BJ (cell line): Measurements from ENCODE around the gene UBXN6. TPM values are rescaled to one million over a fixed set of nuclear protein-coding genes. Genes with fewer than 3 reads are reported as not detected.

Experiments used
- CTCF ChIA-PET: fragments of 350-600 bp; formaldehyde crosslinking; extraction: SDS; loops from one replicate; lab custom pipeline; 2021; ENCODE audit warnings: antibody characterized with exemption, inconsistent platforms; lab: Yijun Ruan, JAX
- POLR2A ChIA-PET: fragments of 300-600 bp; sonication (Branson Sonifier 250); formaldehyde crosslinking; extraction: SDS; loops from one replicate; lab custom pipeline; 2021; ENCODE audit warnings: antibody characterized with exemption; lab: Charles Lee
- DNase-seq: peaks from one replicate; pipeline ENCODE4 v3.0.0-alpha.2; 2011; ENCODE audit warnings: low read depth
- H3K27me3 ChIP-seq: 2 replicates; pipeline ENCODE4 v1.6.0; 2011; ENCODE audit warnings: low read length; ENCODE audit not compliant: control insufficient read depth, insufficient read depth
- H3K36me3 ChIP-seq: 2 replicates; pipeline ENCODE4 v1.5.1; 2011; ENCODE audit warnings: low read length; ENCODE audit not compliant: control insufficient read depth, insufficient read depth
- H3K4me3 ChIP-seq: 2 replicates; pipeline ENCODE4 v1.5.1; 2011; ENCODE audit warnings: low read depth, mild to moderate bottlenecking, control low read depth, low read length
- polyA plus RNA-seq: library from polyadenylated mRNA; depleted of rRNA; stranded (reverse); fragments of >200 nt; gene quantifications from 2 replicates; pipeline ENCODE4 v1.2.3, GENCODE V29; 2011
- TF ChIP-seq, protein P1 (sequence below): IDR thresholded peaks from 2 replicates; pipeline ENCODE4 v1.5.1; 2011; ENCODE audit warnings: low read depth, mild to moderate bottlenecking, control low read depth, inconsistent platforms, low read length, moderate library complexity; ENCODE audit not compliant: insufficient read depth

The UBXN6 gene
- polyA plus RNA-seq, 1 experiment: 127 TPM

DNA sequence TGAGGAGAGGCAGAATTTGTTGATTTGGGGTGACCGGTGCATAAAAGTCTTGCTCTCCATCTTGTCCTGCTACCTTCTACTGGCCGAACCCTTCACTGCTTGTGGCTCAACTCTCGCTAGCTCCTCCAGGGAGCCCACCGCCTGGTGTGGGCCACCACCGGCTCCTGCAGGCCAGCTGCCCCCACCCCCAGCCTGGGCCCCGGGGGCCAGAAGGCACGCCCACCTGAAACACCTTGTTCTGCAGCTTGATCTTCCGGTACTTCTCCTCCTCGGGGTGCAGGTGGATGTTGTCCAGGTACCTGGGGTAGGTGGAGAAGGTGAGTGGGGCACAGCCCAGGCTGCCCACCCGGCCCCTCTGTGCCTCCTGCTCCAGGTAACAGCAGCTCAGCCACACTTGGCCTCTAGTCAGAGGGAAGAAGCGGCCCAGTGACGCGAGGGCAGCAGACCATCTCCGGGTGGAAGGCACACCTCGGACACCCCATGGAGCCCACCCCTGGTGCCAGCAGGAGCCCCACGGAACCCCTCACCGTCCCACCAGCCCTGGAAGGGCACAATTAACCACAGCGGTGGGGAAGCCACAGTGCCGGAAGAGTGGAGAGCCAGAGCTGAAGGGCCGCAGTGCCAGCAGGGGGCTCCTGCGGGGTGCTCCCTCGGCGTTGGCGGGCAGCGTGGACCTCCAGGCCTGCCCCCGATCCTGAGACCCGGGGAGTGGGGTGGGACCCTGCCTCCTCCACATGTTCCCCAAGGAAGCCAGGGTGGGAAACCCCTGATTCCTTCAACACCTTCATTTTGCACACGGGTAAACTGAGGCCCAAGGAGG lies 10.1 kb downstream of the UBXN6 start:
- Histone ChIP-seq H3K36me3 (peaks cover 51% of the 10 kb centered on the region), H3K27me3 (no peaks in the 10 kb centered on the region), H3K4me3 (no peak overlapping the region)
- TF ChIP-seq, protein P1, sequence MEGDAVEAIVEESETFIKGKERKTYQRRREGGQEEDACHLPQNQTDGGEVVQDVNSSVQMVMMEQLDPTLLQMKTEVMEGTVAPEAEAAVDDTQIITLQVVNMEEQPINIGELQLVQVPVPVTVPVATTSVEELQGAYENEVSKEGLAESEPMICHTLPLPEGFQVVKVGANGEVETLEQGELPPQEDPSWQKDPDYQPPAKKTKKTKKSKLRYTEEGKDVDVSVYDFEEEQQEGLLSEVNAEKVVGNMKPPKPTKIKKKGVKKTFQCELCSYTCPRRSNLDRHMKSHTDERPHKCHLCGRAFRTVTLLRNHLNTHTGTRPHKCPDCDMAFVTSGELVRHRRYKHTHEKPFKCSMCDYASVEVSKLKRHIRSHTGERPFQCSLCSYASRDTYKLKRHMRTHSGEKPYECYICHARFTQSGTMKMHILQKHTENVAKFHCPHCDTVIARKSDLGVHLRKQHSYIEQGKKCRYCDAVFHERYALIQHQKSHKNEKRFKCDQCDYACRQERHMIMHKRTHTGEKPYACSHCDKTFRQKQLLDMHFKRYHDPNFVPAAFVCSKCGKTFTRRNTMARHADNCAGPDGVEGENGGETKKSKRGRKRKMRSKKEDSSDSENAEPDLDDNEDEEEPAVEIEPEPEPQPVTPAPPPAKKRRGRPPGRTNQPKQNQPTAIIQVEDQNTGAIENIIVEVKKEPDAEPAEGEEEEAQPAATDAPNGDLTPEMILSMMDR: no peak
- ChIA-PET CTCF (no interaction called here), POLR2A (no interaction called here)
- DNase-seq: no peak

GRCh38 chr19:4446704-4447200 lies 10.8 kb downstream of the UBXN6 start:
- TF ChIP-seq, protein P1: no peak
- Histone ChIP-seq H3K4me3 (no peak overlapping the region), H3K27me3 (no peaks in the 10 kb centered on the region), H3K36me3 (peaks cover 46% of the 10 kb centered on the region)
- no peak for DNase-seq
- ChIA-PET POLR2A (interaction anchor here (0.7 kb wide), 1 partner anchor 8 kb away, joined by 3 read pairs; no protein-coding TSS in a partner anchor), CTCF (no interaction called here)

DNA sequence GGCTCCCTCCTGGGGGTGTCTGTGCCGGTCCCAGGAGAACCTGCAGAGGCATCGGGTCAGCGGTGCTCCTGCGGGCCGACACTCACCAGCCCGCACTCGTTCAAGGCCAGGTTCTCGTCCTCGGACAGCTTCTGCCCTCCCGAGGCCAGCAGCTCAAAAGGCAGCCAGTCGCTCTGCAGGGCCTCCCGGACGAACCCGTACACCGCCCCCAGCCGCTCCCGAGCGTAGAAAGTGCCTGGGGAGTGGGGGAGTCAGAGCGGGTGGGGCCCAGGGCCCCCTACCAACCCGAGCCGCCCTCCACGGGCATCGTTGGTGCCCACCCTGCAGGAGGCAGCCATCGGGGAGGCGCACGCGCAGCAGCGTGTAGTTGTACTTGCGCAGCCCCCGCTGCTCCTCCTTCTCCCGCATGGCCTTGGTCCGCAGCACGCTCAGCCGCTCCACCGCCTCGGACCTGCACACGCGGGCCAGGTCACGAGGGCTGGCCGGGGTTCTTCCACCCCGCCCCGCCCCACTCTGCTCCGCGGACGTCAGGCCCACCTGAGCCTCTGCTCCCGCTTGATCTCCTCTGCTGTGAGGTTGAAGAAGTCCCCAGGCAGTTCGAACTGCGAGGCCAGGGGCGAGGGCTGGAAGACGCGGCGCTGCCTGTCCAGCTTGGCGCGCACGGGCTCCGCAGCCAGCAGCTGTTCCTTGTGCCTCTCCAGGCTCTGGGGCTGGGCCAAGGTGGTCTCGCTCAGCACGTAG lies 11.5 kb downstream of the UBXN6 start:
- TF ChIP-seq, protein P1: no peak
- H3K27me3 ChIP-seq: no peaks in the 10 kb centered on the region

GRCh38 chr19:4444765-4445741 lies 12.5 kb downstream of the UBXN6 start:
- CTCF ChIA-PET: no interaction called here
- peaks cover 40% of the 10 kb centered on the region for H3K36me3 ChIP-seq
- H3K4me3 ChIP-seq: no peak overlapping the region
- TF ChIP-seq, protein P1: no peak
- POLR2A ChIA-PET: no interaction called here
- H3K27me3 ChIP-seq: no peaks in the 10 kb centered on the region
- DNase-seq: no peak

More for the DNA sequence above, 11.5 kb downstream of the UBXN6 start:
- Histone ChIP-seq H3K36me3 (peaks cover 42% of the 10 kb centered on the region), H3K4me3 (no peak overlapping the region)
- no peak for DNase-seq
- ChIA-PET CTCF (no interaction called here), POLR2A (interaction anchor here (0.7 kb wide), 1 partner anchor 8 kb away, joined by 3 read pairs; no protein-coding TSS in a partner anchor)
